ENCODE results near the gene ATP13A5. TPM values are rescaled to one million over a fixed set of nuclear protein-coding genes. Genes with fewer than 3 reads are reported as not detected.

The ATP13A5 gene
- total and polyA plus RNA-seq, 2 experiments from 2014 or later, result not detected

DNA sequence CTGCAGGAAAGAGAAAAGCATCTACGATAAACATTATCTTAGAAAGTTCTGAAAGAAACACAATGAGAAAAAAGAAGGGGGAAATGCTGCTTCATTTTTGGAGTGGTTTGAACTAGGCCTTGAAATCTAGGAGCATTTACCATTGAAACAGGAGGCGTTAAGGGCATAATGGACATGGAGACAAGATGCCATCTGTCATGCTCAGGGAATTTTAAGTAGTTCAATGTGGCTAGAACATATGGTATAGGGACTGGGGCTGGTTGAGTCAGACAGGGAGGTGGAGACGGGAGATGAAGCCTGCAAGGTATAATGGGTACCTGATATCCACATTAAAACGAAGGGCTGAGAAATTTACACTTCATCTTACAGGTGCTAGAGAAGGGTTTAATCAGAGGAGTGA is 147.9 kb downstream of the ATP13A5 start:
- H3K27me3 Mint-ChIP-seq (ENCODE audit: insufficient read depth, low read depth, poor library complexity), result peaks cover 4% of the 10 kb centered on the region
- ATAC-seq (no peak), DNase-seq (ENCODE audit: low spot score) (no peak)
- peak overlapping the region; percentile 4; the same call in 1 of the 2 replicates for H3K27ac Mint-ChIP-seq
- peaks cover 58% of the 10 kb centered on the region for H3K4me1 Mint-ChIP-seq
- peak overlapping the region; percentile 1; the same call in 1 of the 2 replicates for H3K4me2 ChIP-seq
- no peaks in the 10 kb centered on the region; the same call in 1 of the 2 replicates for H3K9me2 ChIP-seq (ENCODE audit: insufficient read depth)
- no peaks in the 10 kb centered on the region; the same call in 2 of the 3 replicates for H3K9me3 Mint-ChIP-seq
- TF ChIP-seq CREB1 (CRISPR knock-in tag; IDR thresholded peaks at IDR 0.05; ENCODE audit: low read depth) (no peak), POLR2AphosphoS5 (IDR thresholded peaks at IDR 0.05; ENCODE audit: low read depth) (no peak), NANOG (IDR thresholded peaks at IDR 0.05; ENCODE audit: borderline replicate concordance) (no peak), EZH2 (IDR thresholded peaks at IDR 0.05; ENCODE audit: low read depth, unreplicated experiment) (no peak), STAT1 (IDR thresholded peaks at IDR 0.05; ENCODE audit: unreplicated experiment) (no peak), ZNF331 (CRISPR knock-in tag; IDR thresholded peaks at IDR 0.05; ENCODE audit: low read depth) (no peak), EZH2phosphoT487 (IDR thresholded peaks at IDR 0.05; ENCODE audit: unreplicated experiment) (no peak), JUNB (IDR thresholded peaks at IDR 0.05; ENCODE audit: unreplicated experiment) (no peak), ZNF114 (CRISPR knock-in tag; IDR thresholded peaks at IDR 0.05) (no peak)
- TF ChIP-seq, protein P1, sequence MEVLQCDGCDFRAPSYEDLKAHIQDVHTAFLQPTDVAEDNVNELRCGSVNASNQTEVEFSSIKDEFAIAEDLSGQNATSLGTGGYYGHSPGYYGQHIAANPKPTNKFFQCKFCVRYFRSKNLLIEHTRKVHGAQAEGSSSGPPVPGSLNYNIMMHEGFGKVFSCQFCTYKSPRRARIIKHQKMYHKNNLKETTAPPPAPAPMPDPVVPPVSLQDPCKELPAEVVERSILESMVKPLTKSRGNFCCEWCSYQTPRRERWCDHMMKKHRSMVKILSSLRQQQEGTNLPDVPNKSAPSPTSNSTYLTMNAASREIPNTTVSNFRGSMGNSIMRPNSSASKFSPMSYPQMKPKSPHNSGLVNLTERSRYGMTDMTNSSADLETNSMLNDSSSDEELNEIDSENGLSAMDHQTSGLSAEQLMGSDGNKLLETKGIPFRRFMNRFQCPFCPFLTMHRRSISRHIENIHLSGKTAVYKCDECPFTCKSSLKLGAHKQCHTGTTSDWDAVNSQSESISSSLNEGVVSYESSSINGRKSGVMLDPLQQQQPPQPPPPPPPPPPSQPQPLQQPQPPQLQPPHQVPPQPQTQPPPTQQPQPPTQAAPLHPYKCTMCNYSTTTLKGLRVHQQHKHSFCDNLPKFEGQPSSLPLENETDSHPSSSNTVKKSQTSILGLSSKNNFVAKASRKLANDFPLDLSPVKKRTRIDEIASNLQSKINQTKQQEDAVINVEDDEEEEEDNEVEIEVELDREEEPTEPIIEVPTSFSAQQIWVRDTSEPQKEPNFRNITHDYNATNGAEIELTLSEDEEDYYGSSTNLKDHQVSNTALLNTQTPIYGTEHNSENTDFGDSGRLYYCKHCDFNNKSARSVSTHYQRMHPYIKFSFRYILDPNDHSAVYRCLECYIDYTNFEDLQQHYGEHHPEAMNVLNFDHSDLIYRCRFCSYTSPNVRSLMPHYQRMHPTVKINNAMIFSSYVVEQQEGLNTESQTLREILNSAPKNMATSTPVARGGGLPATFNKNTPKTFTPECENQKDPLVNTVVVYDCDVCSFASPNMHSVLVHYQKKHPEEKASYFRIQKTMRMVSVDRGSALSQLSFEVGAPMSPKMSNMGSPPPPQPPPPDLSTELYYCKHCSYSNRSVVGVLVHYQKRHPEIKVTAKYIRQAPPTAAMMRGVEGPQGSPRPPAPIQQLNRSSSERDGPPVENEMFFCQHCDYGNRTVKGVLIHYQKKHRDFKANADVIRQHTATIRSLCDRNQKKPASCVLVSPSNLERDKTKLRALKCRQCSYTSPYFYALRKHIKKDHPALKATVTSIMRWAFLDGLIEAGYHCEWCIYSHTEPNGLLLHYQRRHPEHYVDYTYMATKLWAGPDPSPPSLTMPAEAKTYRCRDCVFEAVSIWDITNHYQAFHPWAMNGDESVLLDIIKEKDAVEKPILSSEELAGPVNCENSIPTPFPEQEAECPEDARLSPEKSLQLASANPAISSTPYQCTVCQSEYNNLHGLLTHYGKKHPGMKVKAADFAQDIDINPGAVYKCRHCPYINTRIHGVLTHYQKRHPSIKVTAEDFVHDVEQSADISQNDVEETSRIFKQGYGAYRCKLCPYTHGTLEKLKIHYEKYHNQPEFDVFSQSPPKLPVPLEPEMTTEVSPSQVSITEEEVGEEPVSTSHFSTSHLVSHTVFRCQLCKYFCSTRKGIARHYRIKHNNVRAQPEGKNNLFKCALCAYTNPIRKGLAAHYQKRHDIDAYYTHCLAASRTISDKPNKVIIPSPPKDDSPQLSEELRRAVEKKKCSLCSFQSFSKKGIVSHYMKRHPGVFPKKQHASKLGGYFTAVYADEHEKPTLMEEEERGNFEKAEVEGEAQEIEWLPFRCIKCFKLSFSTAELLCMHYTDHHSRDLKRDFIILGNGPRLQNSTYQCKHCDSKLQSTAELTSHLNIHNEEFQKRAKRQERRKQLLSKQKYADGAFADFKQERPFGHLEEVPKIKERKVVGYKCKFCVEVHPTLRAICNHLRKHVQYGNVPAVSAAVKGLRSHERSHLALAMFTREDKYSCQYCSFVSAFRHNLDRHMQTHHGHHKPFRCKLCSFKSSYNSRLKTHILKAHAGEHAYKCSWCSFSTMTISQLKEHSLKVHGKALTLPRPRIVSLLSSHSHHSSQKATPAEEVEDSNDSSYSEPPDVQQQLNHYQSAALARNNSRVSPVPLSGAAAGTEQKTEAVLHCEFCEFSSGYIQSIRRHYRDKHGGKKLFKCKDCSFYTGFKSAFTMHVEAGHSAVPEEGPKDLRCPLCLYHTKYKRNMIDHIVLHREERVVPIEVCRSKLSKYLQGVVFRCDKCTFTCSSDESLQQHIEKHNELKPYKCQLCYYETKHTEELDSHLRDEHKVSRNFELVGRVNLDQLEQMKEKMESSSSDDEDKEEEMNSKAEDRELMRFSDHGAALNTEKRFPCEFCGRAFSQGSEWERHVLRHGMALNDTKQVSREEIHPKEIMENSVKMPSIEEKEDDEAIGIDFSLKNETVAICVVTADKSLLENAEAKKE (CRISPR knock-in tag; IDR thresholded peaks at IDR 0.05), result no peak
- TF ChIP-seq, protein P2, sequence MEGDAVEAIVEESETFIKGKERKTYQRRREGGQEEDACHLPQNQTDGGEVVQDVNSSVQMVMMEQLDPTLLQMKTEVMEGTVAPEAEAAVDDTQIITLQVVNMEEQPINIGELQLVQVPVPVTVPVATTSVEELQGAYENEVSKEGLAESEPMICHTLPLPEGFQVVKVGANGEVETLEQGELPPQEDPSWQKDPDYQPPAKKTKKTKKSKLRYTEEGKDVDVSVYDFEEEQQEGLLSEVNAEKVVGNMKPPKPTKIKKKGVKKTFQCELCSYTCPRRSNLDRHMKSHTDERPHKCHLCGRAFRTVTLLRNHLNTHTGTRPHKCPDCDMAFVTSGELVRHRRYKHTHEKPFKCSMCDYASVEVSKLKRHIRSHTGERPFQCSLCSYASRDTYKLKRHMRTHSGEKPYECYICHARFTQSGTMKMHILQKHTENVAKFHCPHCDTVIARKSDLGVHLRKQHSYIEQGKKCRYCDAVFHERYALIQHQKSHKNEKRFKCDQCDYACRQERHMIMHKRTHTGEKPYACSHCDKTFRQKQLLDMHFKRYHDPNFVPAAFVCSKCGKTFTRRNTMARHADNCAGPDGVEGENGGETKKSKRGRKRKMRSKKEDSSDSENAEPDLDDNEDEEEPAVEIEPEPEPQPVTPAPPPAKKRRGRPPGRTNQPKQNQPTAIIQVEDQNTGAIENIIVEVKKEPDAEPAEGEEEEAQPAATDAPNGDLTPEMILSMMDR (conservative IDR thresholded peaks at IDR 0.05; ENCODE audit: low read depth in 2 of 2), result no peak
- TF ChIP-seq, protein P3, sequence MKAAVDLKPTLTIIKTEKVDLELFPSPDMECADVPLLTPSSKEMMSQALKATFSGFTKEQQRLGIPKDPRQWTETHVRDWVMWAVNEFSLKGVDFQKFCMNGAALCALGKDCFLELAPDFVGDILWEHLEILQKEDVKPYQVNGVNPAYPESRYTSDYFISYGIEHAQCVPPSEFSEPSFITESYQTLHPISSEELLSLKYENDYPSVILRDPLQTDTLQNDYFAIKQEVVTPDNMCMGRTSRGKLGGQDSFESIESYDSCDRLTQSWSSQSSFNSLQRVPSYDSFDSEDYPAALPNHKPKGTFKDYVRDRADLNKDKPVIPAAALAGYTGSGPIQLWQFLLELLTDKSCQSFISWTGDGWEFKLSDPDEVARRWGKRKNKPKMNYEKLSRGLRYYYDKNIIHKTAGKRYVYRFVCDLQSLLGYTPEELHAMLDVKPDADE (IDR thresholded peaks at IDR 0.05), result no peak
- TF ChIP-seq, protein P4, sequence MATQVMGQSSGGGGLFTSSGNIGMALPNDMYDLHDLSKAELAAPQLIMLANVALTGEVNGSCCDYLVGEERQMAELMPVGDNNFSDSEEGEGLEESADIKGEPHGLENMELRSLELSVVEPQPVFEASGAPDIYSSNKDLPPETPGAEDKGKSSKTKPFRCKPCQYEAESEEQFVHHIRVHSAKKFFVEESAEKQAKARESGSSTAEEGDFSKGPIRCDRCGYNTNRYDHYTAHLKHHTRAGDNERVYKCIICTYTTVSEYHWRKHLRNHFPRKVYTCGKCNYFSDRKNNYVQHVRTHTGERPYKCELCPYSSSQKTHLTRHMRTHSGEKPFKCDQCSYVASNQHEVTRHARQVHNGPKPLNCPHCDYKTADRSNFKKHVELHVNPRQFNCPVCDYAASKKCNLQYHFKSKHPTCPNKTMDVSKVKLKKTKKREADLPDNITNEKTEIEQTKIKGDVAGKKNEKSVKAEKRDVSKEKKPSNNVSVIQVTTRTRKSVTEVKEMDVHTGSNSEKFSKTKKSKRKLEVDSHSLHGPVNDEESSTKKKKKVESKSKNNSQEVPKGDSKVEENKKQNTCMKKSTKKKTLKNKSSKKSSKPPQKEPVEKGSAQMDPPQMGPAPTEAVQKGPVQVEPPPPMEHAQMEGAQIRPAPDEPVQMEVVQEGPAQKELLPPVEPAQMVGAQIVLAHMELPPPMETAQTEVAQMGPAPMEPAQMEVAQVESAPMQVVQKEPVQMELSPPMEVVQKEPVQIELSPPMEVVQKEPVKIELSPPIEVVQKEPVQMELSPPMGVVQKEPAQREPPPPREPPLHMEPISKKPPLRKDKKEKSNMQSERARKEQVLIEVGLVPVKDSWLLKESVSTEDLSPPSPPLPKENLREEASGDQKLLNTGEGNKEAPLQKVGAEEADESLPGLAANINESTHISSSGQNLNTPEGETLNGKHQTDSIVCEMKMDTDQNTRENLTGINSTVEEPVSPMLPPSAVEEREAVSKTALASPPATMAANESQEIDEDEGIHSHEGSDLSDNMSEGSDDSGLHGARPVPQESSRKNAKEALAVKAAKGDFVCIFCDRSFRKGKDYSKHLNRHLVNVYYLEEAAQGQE (IDR thresholded peaks at IDR 0.05; ENCODE audit: unreplicated experiment), result no peak
- no peaks in the 10 kb centered on the region for H3F3A ChIP-seq (replicated peaks; ENCODE audit: low read depth)
- H2AFZ ChIP-seq, result peak overlapping the region; percentile 80; the same call in 1 of the 2 replicates
- no peaks in the 10 kb centered on the region for H3K27me3 ChIP-seq (ENCODE audit: insufficient read depth)
- peaks cover 50% of the 10 kb centered on the region for H3K4me1 ChIP-seq (ENCODE audit: insufficient read depth)
- H3K79me2 ChIP-seq (replicated peaks; ENCODE audit: insufficient read depth), result no peaks in the 10 kb centered on the region
- H3K4me3 Mint-ChIP-seq, result no peak overlapping the region
- H3K4me3 ChIP-seq, result no peak overlapping the region
- H3K36me3 Mint-ChIP-seq (ENCODE audit: low read depth), result no peaks in the 10 kb centered on the region
- no peaks in the 10 kb centered on the region for H4K20me1 ChIP-seq (replicated peaks; ENCODE audit: insufficient read depth)
- H3K36me3 ChIP-seq (ENCODE audit: insufficient read depth), result no peaks in the 10 kb centered on the region
- H3K27ac ChIP-seq (ENCODE audit: low read depth), result no peak overlapping the region
